Medulla oblongata (tissue), 1 donor: Measurements from ENCODE around the gene IRF4.
"Not testable (repeated sequence)": the region's sequence is repeated elsewhere in the genome, so short reads cannot be mapped to it uniquely, and the experiment has no call there.

Experiments used
- DNase-seq: peaks from one replicate; pipeline ENCODE4 v3.0.0-alpha.2; 2015; ENCODE audit errors: extremely low spot score

Gene IRF4

GRCh38 chr6:366389-367297 is 24.9 kb upstream of the IRF4 start:
- no peak for DNase-seq

DNA sequence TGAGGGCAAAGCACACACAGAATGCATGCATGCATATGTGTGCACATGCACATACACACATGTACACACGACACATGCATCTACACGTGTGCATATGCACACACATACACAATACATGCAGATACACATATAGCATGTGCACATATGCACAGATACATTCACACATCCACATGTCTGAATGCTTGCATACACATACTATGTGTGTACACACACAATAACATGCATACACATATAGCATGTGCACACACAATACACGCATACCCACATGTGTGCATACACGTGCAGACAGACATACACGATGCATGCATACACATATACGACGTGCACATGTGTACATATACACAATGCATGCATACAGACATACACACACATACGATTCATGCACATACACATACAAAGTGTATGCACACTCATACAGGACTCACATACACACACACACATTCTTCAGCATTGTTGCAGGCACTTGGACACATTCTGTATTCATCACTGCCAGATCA is 24.2 kb upstream of the IRF4 start:
- no peak for DNase-seq

DNA sequence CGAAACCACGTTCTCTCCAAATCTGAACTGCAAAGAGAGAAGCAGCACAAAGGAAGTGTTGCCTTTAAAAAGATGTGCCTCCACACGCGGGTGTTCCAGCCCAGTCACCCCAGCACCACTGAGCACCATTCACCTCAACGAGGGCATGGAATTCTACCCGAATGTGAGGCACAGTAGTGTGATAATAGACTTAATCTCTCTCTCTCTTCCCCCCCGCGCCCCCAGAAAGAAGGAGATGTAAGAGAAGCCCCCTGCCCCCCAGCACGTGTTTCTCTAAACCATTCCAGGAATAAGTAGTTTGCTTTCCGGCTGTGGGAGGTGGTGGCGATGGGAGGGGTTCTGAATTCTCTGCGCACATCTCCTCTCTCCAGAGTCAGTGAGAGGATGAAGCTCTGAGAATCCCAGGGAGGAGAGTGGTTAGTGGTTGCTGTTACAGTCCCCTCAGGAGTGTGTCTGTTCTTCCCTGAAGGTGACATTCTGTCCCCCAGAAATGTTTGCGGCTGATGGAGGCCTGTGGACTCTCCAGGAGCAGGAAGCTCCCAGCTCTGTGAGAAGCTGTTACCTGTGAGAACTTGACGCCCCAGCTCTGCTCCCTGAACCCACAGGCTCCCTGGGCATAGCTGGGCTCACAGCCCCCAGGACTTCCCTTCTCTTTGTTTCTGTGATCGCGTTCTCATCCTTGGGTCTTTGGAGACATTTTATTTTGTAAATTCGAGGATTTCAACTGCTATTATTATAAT is 23.5 kb upstream of the IRF4 start:
- no peak for DNase-seq

- DNase-seq: no peak
These were observed 21.8 kb upstream of the IRF4 start for GRCh38 chr6:369559-370431.

DNA sequence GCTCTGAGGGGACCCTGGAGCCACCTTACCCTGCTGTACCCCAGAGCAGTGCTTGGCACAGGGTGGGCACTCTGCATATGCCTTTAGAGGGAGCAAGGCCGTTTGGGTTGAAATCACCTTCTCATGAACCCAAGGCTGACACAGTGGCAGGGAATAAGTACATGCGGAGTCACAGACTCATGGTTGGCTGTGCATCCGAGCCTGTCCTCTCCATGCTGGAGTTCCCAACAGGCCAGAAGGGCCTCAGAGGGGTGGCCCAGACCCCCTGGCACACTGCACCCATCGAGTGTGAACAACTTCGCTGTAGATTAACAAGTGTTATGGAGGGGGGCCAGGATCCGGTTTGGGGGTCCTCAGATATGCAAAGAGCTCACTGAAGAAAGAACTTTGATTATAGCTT is 21.0 kb upstream of the IRF4 start:
- DNase-seq: no peak

GRCh38 chr6:371851-372250 is 19.7 kb upstream of the IRF4 start:
- not testable (repeated sequence) for DNase-seq

DNA sequence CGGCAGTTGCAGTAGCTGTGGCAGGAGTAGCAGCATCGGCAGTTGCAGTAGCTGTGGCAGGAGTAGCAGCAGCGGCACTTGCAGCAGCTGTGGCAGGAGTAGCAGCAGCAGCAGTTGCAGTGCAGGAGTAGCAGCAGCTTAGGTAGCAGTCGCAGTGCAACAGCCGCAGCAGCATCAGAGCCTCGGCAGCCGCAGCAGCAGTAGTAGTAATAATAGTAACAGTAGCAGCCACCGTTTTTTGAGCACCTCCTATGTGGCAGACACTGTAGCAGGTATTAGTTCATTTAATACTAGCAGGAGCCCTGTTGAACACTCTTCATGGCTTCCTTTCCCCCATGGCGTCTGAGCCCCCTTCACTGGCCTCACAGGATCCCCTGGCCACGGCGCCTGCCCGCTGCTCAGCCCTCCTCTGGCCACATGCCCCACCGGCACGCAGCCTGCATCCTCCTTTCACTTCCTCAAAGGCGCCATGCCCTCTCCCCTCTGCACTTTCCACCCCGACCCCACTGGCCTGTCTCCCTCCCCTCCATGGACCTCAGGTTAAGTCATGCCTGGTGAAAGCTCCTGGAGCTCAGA is 19.1 kb upstream of the IRF4 start:
- no peak for DNase-seq

GRCh38 chr6:373031-373430 is 18.5 kb upstream of the IRF4 start:
- no peak for DNase-seq

- DNase-seq: no peak
These were observed 17.5 kb upstream of the IRF4 start for GRCh38 chr6:373773-374724.

DNA sequence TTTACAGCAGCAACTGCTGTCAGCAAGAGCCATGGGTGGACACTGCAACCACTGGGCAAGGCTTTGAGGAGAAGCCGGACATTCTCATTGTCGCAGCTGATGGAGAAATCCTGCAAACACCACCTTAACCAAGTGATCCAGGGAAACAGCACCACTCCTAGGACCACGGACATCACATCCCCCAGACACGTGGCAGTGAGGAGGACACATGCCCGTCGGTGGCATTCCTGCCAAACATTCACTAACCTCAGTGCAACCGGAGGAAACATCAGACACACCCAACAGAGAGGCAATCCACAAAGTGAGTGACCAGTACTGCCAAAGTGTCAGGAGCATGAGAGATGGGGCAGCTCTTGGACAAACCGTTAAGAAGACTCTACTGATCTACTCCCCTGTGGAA is 16.6 kb upstream of the IRF4 start:
- DNase-seq: no peak

GRCh38 chr6:376827-377640 is 14.5 kb upstream of the IRF4 start:
- DNase-seq: no peak

DNA sequence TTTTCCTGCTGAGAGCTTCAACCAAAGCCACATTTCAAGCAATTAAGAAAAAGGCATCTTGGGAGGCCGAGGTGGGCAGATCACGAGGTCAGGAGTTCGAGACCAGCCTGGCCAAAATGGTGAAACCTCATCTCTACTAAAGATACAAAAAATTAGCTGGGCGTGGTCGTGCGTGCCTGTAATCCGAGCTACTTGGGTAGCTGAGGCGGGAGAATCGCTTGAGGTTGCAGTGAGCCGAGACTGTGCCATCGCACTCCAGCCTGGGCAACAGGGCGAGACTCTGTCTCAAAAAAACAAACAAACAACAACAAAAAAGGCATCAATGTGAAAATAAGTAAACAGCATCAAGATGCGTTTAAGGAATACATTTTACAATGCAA is 13.9 kb upstream of the IRF4 start:
- not testable (repeated sequence) for DNase-seq

- DNase-seq: no peak
These were observed 13.2 kb upstream of the IRF4 start for GRCh38 chr6:378090-378957.

- DNase-seq: no peak
These were observed 12.6 kb upstream of the IRF4 start for GRCh38 chr6:378958-379409.

GRCh38 chr6:379410-380181 is 12.0 kb upstream of the IRF4 start:
- no peak for DNase-seq

GRCh38 chr6:380234-381218 is 11.0 kb upstream of the IRF4 start:
- no peak for DNase-seq
